Measurements from ENCODE around the gene VCAN.

The VCAN gene

DNA sequence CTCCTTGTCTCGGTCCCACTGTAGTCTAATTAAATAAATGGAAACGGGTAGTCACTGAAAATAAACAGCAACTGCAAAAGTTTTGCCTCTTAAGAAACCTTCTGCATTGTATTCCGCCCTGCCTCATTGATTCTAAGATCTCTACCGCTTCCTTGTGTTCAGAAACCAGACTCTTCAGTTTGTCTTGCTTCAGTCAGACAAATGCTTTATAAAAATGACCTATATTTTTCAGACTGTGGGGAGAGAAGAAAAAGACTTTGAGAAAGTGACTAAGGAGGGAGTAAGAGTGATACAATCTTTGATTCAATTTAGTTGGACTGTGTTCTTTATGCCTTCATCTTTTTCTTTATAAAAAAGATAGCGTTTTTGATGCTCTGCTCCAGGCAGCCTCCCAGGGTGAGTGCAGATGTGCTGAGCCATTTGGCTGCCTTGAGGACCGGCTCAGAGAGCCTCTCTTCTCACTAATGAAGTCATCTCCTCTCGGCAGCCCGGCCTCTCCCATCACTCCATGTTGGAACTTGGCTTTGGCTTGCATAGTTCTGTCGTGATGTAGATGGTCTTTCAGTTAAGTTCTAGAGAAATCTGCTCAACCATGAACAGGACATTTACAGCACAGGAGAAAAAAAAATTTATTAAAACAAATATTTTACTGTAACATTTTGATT is 4.0 kb upstream of the VCAN start:
- DNase-seq (ENCODE audit: low read depth in 2 of 2), result no peak

DNA sequence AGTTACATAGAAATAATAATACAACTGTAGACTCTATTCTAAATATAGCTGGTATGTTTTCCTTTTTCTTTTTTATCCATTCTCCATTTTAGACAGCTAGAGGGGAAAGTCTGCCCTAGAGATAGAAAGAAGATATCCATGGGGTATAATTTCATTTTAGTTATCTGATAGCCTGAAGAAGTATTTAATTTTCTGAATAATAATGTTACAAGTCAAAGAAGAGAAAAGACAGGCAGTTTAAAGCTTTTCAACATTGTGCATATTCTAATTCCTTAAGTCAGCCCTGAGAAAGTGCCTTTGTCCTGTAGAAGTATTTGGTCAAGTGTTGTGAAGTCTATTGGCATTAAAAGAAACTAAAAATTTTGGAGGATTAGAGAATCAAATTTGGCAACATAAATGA is 2.5 kb upstream of the VCAN start:
- no peak for DNase-seq (ENCODE audit: low read depth in 2 of 2)

DNA sequence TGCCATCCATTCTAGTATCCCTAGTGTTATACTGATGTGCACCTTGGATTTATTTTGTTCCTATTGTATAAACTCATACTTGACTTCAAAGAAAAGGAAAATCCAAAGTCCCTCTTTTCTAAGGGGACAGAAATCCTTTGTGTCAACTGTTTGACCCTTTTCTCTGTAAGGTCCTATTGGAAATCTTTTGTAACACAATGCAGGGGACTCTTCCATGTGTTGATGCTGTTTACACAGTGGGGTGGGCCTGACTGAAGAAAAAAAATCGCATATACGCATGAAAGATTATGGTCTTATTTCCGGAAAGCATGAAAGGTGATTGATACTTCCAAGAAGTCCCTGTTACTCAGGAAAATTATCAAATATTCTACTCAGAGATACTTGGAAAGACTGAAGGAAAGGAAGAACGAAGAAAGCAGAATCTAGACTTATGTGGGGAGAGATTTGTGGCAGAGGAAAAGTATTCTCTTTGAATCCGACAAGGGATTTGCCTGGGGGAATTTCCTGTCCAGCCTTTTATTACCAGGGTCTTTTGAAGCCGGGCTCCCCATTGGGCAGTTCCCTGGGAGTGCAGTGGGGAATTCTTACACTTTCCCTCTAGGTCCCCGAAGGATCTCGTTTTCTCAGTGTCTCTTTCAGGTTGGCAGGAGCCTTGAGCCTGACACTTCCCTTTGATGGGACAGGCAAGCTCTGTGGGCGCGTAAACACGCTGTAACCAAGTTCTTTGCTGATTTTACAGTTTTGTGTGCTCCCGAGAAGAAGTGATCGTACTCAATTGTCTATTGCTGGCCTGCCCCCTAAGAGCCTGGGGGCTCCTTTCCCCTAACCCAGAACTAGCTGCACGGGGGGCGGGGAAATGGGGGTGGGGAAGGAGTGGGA is 779 bp upstream of the VCAN start:
- DNase-seq (ENCODE audit: low read depth in 2 of 2), result no peak

DNA sequence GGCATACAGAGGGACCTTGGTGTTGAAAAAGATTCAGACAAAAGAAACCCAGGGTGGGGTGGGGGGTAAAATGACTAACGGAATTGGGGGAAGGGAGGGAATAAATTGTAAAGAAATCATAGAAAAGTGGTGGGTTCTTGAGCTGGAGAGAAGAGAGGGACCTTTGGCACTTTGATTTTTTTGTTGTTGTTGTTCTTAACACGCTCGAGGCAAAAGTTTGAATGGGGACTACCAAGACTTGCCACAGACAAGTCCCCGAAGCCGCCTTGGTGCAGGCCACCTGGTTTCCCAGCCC is 616 bp downstream of the VCAN start:
- DNase-seq (ENCODE audit: low read depth in 2 of 2), result no peak

DNA sequence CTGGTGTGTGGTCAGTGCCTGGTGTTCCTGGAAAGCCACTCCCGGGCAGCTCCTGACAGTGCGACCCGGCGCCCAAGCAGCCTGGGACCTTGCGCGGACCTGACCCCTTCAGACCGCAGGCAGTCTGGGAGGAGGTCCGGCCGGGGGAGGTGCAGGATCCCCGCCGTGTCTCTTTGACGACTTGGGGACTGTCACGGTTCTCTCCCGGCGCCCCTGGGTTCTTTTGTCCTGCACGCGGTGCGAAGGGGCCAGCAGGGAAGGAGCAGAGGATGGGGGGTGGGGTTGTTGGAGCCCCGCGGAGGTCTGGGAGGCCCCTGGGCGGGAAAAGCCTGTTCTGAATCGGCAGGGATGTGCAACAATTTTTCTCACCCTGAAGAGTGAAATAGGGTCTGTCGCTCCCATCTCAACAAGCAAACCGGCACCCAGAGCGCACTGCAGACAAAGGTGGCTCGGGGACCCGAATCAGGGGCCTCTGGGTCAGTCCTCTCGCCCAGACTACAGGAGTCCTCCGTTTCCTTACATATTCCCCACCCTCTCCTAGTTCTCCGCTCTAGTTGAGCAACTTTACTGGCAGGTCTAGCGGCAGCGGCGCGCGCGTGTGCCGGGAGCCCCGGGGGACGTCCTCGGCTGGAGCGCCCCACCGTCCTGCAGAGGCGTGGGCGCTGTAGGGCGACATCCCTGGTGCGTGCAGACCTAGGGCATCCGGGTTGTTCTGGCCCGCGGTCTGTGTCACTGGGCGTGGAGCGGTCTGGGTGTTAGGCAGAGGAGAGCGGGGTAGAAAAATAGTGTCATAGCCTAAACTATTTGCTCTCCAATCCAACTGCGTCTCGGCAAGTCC is 1.2 kb downstream of the VCAN start:
- DNase-seq (ENCODE audit: low read depth in 2 of 2), result no peak

DNA sequence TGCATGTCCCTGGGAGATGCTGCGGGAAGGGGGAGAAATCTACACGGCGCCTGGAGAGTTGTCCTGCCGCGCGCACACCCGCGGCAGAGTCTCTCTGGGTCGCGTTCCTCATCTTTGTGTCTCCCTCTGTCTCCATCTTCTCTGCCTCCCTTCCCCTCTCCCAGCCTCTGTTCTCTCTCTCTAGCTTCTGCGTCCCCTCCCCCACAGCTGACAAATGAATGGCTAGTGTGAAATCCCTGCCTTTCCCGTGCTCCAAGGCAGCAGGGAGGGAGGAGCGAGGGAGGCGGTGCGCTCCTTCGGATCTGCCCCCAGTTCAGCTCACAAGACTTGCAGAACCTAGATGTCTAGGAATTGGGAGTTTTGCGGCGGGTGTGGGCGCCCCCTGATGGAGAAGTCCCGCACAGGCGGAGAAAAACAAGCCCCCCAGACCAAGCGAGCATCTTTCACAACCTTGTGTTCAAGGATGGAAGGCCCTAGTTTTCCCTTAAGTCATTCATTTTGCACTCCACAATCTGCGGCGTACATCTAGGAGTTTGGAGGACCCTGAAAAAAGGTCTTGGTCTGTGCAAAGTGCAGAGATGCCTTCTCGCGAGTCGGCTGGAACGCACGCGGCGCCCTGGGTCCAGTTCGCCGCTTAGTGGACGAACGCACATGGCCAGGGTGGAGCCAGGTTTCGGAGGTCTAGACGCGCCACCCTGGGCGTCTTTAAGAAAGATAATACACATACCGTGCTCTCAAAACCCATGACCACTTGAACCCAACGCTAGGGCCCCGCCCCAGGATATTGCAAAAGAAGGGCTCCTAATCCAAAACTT is 2.0 kb downstream of the VCAN start:
- no peak for DNase-seq (ENCODE audit: low read depth in 2 of 2)

DNA sequence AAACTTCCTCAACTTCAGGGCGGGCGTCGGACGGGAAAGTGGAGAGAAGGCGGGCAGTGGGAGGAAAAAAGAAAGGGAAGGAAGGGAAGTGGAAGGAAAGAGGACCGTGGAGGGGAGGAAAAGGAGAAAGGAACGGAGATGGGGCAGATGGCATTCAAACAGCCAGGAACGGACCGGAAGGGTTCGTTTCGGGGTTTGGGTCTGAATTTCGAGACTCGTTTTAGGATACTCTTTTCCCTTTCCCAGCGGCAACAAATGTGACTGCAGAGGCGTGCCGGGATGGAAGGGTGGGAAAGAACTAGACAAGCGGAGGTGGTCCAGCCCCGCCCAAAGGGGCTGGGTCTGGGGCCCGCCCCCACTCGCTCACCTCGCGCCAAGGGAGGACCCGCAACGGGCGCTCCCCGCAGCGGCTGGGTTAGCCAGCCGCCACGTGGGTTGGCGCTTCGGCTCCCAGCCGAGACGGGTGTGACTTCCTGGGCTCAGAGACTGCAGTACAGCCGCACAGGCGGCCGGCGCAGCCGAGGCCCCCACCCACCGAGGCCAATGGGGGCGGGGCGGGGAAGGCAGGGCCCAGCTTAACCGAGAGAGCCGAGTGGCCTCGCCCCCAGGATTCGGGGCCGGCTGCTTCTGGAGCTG is 2.7 kb downstream of the VCAN start:
- no peak for DNase-seq (ENCODE audit: low read depth in 2 of 2)

DNA sequence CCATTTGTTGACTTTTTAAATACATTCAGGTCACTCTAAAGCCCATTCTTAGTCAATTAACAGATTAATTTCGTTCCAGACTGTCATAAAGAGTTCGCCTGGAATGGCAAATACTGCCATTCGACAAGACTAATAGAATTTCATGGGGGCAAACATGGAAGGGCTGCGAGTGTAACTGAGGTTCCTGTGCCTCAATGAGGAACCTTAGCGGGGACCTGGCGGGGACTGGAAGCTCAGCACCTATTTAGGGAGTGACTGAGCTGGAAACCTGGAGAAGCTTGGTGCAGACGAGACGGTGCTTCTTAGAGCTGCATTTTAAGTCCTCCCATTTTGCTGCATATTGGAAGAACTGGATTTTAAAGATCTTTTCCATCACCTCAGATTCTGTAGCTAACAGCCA is 3.4 kb downstream of the VCAN start:
- DNase-seq (ENCODE audit: low read depth in 2 of 2), result no peak

DNA sequence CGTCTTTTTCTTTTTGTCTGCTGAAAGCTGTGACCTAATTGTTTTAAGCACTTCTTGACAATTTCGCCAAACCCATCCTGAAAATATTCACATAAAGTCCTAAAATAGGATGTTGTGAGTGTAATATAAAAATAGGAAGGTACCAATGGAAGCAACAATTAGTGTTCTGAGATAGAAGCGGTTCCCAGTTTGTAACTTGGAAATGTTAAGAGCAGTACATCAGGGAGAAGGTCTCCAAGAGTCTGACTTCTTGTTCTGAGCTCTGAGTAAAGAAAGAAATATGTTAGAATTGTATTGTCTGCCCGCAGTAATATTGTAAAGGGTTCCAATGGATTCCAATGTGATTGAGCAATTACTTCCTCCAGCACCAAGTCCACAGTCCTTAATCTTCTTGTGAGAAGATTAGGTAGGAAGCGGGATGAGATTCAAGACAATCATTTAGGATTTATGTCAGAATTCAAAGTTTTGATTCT is 3.9 kb downstream of the VCAN start:
- no peak for DNase-seq (ENCODE audit: low read depth in 2 of 2)

DNA sequence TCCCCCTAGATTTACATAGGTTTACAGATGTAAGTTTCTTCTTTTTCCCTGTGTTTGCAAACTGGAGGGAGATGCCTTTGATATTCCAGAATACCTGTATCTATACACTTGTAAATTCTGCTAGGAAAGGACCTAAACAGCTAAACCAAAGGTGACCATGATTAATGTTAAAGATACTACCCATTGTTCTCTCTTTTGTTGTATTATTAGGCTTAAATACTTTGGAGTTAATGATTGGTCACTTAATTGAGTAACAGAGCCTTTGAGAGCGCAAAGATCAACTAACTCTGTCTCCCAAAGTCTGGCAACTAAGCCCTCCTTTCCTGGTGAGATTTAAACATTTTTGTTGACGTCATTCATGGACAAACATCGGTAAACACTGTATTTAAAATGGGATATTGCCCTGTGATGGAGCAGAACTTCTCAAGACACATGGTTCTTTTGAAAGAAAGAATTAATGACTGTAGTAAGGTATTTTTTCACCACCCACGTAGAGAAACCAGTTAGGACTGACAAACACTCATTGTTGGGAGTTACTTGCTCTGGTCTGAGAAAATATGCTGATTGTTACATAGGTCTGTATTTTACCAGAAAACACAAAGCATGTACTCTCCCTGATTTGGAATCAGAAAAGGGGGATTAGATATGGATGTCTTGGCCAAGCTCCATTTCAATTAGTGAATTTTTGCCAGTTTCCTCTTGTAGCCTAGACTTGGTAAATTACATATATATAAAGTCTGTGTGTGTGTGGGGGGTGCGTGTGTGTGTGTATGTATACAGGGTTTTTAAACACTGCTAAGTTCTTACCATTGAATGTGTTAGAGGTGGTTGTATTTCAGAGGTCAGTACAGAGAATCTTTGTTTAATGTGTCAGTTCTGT is 4.6 kb downstream of the VCAN start:
- no peak for DNase-seq (ENCODE audit: low read depth in 2 of 2)

DNA sequence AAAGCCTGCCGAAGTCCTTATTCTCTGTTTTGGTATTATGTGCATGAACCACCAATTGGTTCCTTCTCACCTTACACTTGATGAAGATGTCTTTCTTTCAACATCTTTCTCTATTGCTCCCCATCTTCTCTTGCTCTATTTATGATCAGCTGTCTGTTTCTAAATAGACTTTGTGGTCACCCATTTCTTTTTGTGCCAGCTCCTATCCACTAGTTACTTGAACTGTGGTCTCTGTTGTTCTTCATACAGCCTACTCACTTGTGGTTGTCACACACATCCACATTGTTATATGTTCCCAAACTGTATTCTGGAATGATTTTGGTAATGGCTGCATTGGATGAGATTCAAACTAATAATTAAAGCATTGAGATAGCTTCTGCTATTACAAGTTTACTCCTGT is 11.4 kb downstream of the VCAN start:
- DNase-seq (ENCODE audit: low read depth in 2 of 2), result no peak

DNA sequence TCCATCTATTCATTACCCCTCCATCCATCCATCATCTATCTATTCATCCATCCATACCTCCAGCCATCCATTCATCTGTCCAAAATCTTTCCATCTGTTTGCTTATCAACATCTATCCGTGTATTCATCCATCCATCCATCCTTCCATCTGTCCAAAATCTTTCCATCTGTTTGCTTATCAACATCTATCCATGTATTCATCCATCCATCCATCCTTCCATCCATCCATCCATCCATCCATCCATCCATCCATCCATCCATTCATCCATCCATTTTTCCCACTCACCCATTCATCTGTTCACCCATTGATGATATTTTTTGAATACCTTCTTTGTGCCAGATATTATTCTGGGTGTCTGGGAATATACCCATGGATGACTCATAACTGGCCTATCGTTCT is 12.8 kb downstream of the VCAN start:
- no peak for DNase-seq (ENCODE audit: low read depth in 2 of 2)

DNA sequence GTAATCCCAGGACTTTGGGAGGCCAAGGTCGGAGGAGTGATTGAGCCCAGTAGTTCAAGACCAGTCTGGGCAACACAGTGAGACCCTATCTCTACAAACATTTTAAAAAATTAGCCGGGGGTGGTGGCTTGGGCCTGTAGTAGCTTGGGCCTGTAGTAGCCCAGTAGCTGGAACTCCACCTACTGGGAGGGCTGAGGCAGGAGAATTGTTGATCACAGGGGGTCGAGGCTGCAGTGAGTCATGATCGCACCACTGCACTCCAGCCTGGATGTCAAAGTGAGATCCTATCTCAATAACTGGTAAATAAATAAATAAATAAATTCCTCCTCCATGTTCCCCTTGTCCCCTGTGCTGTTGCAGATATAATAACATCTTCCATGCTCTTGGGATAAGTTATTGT is 14.3 kb downstream of the VCAN start:
- no peak for DNase-seq (ENCODE audit: low read depth in 2 of 2)

DNA sequence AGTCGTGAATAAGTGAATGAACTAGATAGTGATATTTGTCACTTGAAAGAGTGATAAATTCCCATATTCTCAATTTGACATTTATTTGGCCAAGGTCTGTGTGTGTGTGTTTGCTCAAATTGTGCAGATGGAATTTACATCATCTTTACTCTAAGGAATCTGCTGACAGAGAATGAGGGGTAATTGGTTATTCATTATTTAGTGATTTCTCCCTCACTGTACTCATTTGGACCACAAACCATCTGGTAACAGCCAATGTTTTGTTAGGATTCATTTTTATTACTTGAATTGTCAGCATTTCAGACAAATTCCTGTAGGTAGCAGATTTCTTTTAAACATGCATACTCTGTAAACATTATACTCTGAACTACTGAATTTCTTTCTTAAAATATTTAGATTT is 15.6 kb downstream of the VCAN start:
- no peak for DNase-seq (ENCODE audit: low read depth in 2 of 2)

DNA sequence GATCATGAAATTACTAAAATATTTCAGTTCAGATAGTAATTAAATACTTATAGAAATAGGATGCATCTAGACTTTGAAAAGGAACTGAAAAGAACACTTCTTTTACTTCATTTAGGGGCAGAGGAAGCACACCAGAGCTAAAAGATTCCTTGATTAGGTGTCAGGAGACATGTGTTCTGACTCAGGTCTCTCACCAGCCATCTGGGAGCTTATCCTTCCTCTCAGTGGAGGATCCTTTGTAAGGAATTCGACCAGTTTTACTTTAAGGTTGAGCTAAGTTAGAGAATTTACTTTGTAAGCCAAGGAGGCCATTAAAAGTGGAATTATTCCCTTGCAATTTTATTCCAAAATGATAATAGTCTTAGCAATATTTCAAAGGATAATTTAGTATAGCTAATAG is 16.7 kb downstream of the VCAN start:
- no peak for DNase-seq (ENCODE audit: low read depth in 2 of 2)

DNA sequence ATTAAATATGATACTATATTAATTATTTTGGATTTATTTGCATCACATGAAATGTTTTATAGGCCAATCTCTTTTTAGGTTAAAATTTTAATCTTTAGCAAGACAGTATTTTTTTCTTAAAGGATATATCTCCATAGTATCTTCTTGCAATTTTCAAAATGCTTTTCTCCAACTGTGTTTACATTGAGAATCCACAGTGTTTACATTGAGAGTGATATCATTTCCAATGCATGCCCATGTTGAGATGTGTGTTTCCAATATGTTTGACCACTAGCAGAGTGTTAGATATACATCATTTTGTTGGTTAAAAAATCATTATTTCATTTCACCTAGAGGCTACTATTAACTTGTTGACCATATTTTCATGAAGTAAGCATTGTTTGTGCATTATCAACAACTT is 17.3 kb downstream of the VCAN start:
- no peak for DNase-seq (ENCODE audit: low read depth in 2 of 2)

DNA sequence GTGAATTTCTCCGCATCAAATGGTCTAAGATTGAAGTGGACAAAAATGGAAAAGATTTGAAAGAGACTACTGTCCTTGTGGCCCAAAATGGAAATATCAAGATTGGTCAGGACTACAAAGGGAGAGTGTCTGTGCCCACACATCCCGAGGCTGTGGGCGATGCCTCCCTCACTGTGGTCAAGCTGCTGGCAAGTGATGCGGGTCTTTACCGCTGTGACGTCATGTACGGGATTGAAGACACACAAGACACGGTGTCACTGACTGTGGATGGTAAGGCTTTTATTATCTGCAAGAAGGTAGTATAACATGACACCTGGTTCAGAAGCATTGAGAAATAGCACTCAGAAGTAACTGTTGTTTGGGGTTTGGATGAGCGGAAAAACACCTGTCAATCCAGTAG is 18.7 kb downstream of the VCAN start:
- no peak for DNase-seq (ENCODE audit: low read depth in 2 of 2)

DNA sequence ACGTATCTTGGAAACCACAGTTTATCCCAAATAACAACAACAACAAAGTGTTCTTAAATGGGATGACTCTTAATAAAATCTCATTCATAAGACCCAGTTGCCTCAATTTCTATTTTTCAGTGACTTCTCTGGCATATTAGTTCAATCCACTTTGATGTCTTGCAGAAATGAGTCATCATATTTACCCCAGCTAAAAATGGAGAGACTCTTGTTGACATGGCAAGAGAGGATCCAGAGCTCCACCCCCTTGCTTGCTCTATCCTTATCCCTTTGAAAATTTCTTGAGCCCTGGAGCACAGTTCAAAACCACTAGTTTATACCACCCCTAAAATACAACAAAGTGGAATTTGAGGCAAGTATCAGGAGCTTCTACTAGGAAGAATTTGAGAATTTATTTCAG is 20.8 kb downstream of the VCAN start:
- DNase-seq (ENCODE audit: low read depth in 2 of 2), result no peak

DNA sequence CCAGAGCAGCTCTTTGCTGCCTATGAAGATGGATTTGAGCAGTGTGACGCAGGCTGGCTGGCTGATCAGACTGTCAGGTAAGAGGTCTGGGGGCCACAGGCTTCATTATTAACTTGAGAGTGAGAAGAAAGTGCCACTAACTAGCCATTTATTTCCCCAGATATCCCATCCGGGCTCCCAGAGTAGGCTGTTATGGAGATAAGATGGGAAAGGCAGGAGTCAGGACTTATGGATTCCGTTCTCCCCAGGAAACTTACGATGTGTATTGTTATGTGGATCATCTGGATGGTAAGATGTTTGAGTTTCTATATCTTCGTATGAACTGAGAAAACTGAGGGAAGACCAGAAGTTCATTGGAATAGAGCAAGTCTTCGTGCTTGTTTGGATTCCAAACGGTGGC is 22.1 kb downstream of the VCAN start:
- no peak for DNase-seq (ENCODE audit: low read depth in 2 of 2)

DNA sequence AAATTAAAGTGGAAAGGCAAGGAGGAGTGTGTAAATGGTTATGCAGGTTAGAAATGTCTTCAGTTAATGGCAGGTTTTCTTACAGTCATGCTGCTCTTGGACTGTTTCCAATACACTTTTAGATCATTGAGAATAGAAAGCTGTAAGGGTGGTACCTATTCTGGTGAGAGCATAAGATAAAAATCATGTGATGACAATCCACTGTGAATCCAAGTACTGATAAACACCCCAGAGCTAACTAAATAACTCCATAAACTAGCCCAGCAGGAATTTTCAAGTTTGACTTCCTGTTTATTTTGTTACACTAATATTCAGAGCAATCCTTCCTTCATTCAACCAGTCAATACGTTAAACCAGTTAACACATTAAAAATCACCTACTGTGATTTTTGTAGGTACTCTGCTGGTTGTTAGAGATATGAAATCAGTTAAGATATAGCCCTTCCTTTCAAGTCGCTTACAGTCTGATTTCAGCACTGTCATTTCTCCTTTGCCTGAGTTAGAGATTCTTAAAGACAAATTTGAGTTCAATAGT is 22.6 kb downstream of the VCAN start:
- no peak for DNase-seq (ENCODE audit: low read depth in 2 of 2)
